Muscle layer of colon (tissue), 2 donors: ENCODE measurements around the gene UCP2.
"Not testable (repeated sequence)": the region's sequence is repeated elsewhere in the genome, so short reads cannot be mapped to it uniquely, and the experiment has no call there.

ENCODE experiments used
- H3K27ac ChIP-seq: one replicate; pipeline ENCODE4 v1.7.0; 2013; ENCODE audit warnings: low read depth, mild to moderate bottlenecking, low read length, moderate library complexity
- H3K27me3 ChIP-seq, 2 donors: one replicate each; pipeline ENCODE4 v1.7.0; 2013; ENCODE audit warnings: low read length in 2 of 2, mild to moderate bottlenecking in 2 of 2; ENCODE audit not compliant: insufficient read depth in 2 of 2, control insufficient read depth in 1 of 2
- H3K36me3 ChIP-seq: one replicate; pipeline ENCODE4 v1.7.0; 2013; ENCODE audit warnings: mild to moderate bottlenecking, low read length; ENCODE audit not compliant: insufficient read depth
- H3K4me1 ChIP-seq: one replicate; pipeline ENCODE4 v1.7.0; 2013; ENCODE audit warnings: mild to moderate bottlenecking, low read length; ENCODE audit not compliant: insufficient read depth
- H3K4me3 ChIP-seq, 2 donors: one replicate each; pipeline ENCODE4 v1.7.0; 2013; ENCODE audit warnings: low read length in 2 of 2, low read depth in 1 of 2, mild to moderate bottlenecking in 1 of 2, moderate library complexity in 1 of 2
- H3K9ac ChIP-seq: one replicate; pipeline ENCODE4 v1.7.0; 2013; ENCODE audit warnings: low read length
- H3K9me3 ChIP-seq: one replicate; pipeline ENCODE4 v1.7.0; 2013; ENCODE audit warnings: mild to moderate bottlenecking, low read length
- donor health status: abdominal sarcoma.
- donor health status: Adenocarcinoma of cecum.

UCP2 gene

DNA sequence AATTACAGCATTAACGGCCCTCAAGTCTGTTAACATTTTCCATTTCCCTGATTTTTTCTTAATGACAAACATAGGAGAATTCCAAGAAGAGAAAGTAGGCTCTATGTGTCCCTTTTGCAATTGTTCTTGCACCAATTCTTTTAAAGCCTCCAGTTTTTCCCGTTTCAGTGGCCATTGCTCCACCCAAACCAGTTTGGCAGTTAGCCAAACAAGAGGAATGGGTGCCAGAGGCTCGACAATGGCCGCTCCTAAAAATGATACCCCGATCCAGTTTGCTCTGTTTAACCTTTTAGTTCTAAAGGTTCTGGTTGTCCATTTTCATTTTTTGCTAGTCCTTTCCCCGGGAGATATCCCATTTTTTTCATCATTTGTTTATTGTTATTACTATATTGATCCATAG, 38.6 kb downstream of the UCP2 start:
- no peaks in the 10 kb centered on the region for H3K27me3 ChIP-seq
- no peak overlapping the region for H3K4me3 ChIP-seq
- no peak overlapping the region for H3K9ac ChIP-seq
- no peaks in the 10 kb centered on the region for H3K9me3 ChIP-seq
- no peaks in the 10 kb centered on the region for H3K4me1 ChIP-seq
- no peak overlapping the region for H3K27ac ChIP-seq
- no peaks in the 10 kb centered on the region for H3K36me3 ChIP-seq

GRCh38 chr11:73942010-73942409, 40.6 kb downstream of the UCP2 start:
- H3K4me3 ChIP-seq = no peak overlapping the region
- no peak overlapping the region for H3K9ac ChIP-seq
- no peaks in the 10 kb centered on the region for H3K4me1 ChIP-seq
- H3K9me3 ChIP-seq = no peaks in the 10 kb centered on the region
- H3K27me3 ChIP-seq = no peaks in the 10 kb centered on the region
- H3K27ac ChIP-seq = no peak overlapping the region
- H3K36me3 ChIP-seq = no peaks in the 10 kb centered on the region

DNA sequence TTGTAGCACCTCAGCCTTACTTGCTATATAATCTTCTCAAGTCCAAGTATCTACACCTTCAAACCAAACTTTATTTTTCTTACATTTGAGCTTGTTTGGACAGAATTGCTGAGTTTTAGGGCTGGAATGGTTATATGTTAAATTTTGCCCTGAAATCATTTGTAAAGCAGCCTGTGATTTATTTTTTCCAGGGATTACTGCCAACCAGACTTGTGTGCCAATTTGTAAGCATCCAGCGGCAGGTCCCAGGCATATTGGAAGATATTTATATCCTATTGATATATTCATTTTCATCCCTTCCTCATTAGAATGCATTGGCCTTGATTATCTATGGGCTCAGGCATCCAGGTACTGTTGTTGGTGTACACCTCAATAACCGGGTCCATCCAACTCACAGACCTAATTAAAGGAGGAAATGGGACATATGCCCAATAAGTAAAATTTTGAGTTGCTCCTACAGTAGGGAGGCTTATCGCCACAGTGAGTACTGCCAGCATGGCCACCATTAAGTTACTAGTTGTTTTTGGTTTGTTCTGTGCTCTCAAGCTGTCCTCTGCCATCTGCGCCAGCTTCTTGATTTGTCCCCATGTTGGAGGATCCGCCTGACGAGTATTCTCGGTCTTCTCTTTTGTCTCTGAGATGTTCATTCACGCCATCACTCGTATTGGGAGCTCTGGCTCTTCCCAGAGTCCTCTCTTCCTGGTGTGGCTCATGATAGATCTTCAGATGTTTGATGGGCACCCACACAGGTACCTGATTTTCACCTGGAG, 41.7 kb downstream of the UCP2 start:
- no peaks in the 10 kb centered on the region for H3K9me3 ChIP-seq
- no peak overlapping the region for H3K4me3 ChIP-seq
- no peak overlapping the region for H3K9ac ChIP-seq

GRCh38 chr11:73939096-73939495, 43.5 kb downstream of the UCP2 start:
- no peak overlapping the region for H3K4me3 ChIP-seq
- H3K9ac ChIP-seq = no peak overlapping the region
- no peaks in the 10 kb centered on the region for H3K9me3 ChIP-seq
- no peaks in the 10 kb centered on the region for H3K27me3 ChIP-seq
- no peaks in the 10 kb centered on the region for H3K4me1 ChIP-seq
- H3K36me3 ChIP-seq = peaks cover 4% of the 10 kb centered on the region
- no peak overlapping the region for H3K27ac ChIP-seq

More for the DNA sequence above, 41.7 kb downstream of the UCP2 start:
- no peak overlapping the region for H3K27ac ChIP-seq
- no peaks in the 10 kb centered on the region for H3K4me1 ChIP-seq
- H3K27me3 ChIP-seq = no peaks in the 10 kb centered on the region
- no peaks in the 10 kb centered on the region for H3K36me3 ChIP-seq

GRCh38 chr11:73936047-73936446, 46.6 kb downstream of the UCP2 start:
- H3K27me3 ChIP-seq, H3K36me3 ChIP-seq, H3K9ac ChIP-seq: not testable (repeated sequence)

DNA sequence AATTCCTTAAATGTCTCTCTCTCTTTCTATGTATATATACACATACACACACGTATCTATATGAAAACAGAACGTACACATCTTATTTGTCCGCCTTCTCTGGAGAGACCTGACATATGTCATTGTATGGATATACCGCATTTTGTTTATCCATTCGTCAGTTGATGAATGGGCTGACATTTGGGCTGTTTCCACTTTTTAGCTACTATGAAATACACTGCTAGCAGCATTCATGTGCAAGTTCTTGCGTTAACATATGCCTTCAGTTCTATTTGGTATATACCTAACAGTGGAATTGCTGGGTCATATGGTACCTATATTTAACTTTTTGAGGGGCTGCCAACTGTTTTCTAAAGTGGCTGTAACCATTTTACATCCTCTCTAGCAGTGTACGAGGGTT, 49.9 kb downstream of the UCP2 start:
- Histone ChIP-seq H3K9ac (no peak overlapping the region), H3K4me1 (no peaks in the 10 kb centered on the region)

More at GRCh38 chr11:73936047-73936446, 46.6 kb downstream of the UCP2 start:
- H3K4me3 ChIP-seq, H3K9me3 ChIP-seq, H3K4me1 ChIP-seq, H3K27ac ChIP-seq: not testable (repeated sequence)

DNA sequence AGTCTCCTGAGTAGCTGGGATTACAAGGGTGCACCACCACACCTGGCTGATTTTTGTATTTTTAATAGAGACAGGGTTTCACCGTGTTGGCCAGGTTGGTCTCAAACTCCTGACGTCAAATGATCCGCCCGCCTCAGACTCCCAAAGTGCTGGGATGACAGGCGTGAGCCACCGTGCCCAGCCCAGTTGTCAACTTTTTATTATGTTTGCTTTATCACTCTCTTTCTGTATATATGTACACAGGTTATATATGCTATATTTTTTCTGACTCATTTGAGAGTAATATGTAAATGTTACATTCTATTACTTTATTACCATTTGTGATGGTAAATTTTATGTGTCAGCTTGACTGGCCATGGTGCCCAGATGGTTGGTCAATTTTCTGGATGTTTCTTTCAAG, 50.7 kb downstream of the UCP2 start:
- H3K4me3 ChIP-seq = no peak overlapping the region
- no peak overlapping the region for H3K27ac ChIP-seq
- H3K36me3 ChIP-seq = peaks cover 20% of the 10 kb centered on the region
- no peaks in the 10 kb centered on the region for H3K27me3 ChIP-seq
- no peak overlapping the region for H3K9ac ChIP-seq
- H3K9me3 ChIP-seq = no peaks in the 10 kb centered on the region
- H3K4me1 ChIP-seq = no peaks in the 10 kb centered on the region

More for the DNA sequence above, 49.9 kb downstream of the UCP2 start:
- Histone ChIP-seq H3K36me3 (peaks cover 12% of the 10 kb centered on the region), H3K27ac (no peak overlapping the region), H3K4me3 (no peak overlapping the region), H3K27me3 (no peaks in the 10 kb centered on the region), H3K9me3 (no peaks in the 10 kb centered on the region)

DNA sequence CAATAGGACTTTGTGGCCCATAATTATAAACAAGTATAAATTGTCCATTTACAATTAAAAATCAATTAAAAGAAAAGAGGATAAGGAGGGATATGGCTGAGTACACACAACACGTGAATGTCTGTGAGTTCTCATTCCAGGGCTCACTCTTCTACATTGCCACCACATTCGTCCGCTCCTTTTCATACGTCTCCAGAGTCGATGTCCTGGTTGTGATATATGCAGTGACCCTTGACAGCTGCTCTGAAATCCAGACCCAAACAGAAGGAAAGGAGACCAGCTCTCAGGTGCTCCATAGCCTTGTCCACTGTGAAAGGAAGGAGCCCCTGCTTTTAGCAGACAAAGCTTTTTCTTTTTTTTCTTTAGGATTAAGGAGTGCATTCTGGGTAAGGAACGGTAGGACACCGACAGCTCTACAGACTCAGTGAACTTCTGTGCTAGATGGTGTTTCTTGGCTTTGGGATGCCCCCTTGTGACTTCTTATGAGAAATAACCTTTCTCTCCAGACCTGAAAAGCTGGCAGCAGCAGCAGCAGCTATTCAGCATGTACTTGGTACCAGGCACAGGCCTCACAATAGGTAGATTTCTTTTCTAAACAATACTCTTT, 51.5 kb downstream of the UCP2 start:
- Histone ChIP-seq H3K4me3 (no peak overlapping the region), H3K27me3 (no peaks in the 10 kb centered on the region), H3K9ac (no peak overlapping the region), H3K36me3 (peaks cover 25% of the 10 kb centered on the region), H3K4me1 (no peaks in the 10 kb centered on the region), H3K9me3 (no peaks in the 10 kb centered on the region), H3K27ac (no peak overlapping the region)

GRCh38 chr11:73929388-73929787, 53.3 kb downstream of the UCP2 start:
- H3K27me3 ChIP-seq = no peaks in the 10 kb centered on the region
- no peak overlapping the region for H3K9ac ChIP-seq
- H3K36me3 ChIP-seq = peaks cover 28% of the 10 kb centered on the region
- H3K27ac ChIP-seq = no peak overlapping the region
- H3K4me3 ChIP-seq = no peak overlapping the region
- no peaks in the 10 kb centered on the region for H3K4me1 ChIP-seq
- H3K9me3 ChIP-seq = no peaks in the 10 kb centered on the region
